Dedifferentiated amniotic fluid mesenchymal stem cell (primary cell): ENCODE data around the gene CRY2.
A peak's percentile ranks its signal among the peaks of the same experiment; 100 is the strongest.
"Not testable (repeated sequence)": the region's sequence is repeated elsewhere in the genome, so short reads cannot be mapped to it uniquely, and the experiment has no call there.

ENCODE experiments used
- DNase-seq: peaks from one replicate; pipeline ENCODE4 v3.0.0-alpha.2; 2016; ENCODE audit errors: extremely low spot score

Gene CRY2

GRCh38 chr11:45899448-45900174 lies 52.3 kb downstream of the CRY2 start:
- peak; percentile 76 for DNase-seq

GRCh38 chr11:45900175-45900800 lies 53.0 kb downstream of the CRY2 start:
- not testable (repeated sequence) for DNase-seq

- no peak for DNase-seq
Observed at GRCh38 chr11:45900916-45901617, 53.8 kb downstream of the CRY2 start.

- no peak for DNase-seq
Observed at GRCh38 chr11:45901626-45902025, 54.4 kb downstream of the CRY2 start.

- DNase-seq: no peak
Observed at GRCh38 chr11:45902452-45903380, 55.4 kb downstream of the CRY2 start.

- DNase-seq: no peak
Observed at GRCh38 chr11:45904309-45904915, 57.1 kb downstream of the CRY2 start.

DNA sequence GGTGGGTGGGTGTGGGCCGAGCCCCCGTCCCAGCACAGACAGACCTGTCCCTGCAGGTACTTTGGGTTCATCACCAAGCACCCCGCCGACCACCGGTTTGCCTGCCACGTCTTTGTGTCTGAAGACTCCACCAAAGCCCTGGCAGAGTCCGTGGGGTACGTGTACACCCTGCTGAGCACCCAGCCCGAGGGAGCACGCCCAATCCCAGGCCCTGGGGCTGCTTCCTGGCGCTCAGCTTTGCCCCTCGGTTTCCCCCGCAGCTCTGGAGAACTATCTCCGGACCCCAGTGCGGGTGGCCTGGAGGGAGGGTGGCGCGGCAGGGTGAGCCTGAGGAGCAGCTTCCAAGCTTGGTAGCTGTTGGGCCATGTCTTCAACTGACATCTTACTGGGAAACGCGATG lies 57.8 kb downstream of the CRY2 start:
- no peak for DNase-seq

DNA sequence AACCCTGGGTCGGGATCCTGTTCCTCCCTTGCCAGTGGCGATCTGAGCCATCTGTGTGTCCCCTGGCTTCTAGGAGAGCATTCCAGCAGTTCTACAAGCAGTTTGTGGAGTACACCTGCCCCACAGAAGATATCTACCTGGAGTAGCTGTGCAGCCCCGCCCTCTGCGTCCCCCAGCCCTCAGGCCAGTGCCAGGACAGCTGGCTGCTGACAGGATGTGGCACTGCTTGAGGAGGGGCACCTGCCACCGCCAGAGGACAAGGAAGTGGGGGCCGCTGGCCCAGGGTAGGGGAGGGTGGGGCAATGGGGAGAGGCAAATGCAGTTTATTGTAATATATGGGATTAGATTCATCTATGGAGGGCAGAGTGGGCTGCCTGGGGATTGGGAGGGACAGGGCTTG lies 58.3 kb downstream of the CRY2 start:
- DNase-seq: not testable (repeated sequence)

GRCh38 chr11:45906096-45906682 lies 58.9 kb downstream of the CRY2 start:
- DNase-seq: no peak

DNA sequence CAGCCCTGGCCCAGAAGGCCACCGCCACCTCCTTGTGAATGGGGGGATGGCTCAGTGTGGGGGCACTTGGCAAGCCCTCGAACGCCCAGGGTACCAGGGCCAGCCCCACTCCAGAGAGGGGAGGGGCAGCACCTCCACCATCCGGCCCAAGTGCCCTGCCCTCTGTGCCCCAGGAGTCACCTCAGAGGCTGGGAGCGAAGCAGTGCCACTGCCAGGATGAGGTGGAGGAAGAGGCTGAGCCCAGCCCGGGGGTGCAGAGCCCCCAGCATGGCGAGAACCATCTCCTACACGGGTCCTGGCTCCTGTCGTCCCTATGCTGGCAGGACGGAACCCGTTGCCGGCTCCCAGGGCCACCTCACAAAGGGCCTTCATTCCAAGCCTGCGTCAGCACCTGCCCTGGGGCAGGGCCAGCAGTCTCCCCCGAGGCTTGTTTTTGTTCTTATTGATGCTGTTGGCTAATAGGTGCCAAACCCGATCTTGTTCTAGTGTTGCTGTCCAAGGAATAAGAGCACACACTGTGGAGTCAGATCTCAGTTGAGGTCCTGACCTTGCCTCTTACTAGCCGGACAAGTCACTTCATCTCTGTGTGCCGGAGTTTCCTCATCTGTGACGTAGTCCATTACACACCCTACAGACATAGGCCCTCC lies 59.8 kb downstream of the CRY2 start, which contains the start of gene FREY1:
TSS of gene FREY1 (minus strand) at position 307 of the 647 bp plus-strand sequence. CDS start at position 281, 26 bp downstream.
- DNase-seq: no peak

DNA sequence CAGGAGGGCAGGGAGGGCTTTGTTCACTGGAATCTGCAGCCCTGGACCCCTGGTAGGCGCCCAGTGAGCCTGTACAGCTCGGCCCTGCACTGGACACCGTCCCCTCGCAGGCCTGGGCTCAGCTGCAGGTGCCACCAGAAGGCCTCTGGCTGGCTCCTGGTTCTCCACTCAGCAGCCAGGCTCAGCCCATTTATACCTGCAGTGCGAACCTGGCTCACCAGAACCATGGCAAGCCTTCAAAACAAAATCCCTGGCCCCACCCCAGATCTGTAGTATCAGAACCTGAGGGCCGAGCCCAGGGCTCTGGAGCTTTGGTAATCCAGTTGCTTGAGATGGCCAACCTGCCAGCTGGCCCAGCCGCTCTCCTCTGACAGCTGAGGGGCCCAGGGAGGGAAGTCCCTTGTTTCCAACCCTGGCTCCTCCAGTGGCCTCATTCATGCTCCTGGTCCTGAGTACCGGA lies 60.7 kb downstream of the CRY2 start:
- DNase-seq: no peak

GRCh38 chr11:45909594-45910475 lies 62.6 kb downstream of the CRY2 start:
- DNase-seq: no peak

- DNase-seq: no peak
Observed at GRCh38 chr11:45910623-45911022, 63.3 kb downstream of the CRY2 start.

- no peak for DNase-seq
Observed at GRCh38 chr11:45913514-45913913, 66.2 kb downstream of the CRY2 start.

- DNase-seq: no peak
Observed at GRCh38 chr11:45913942-45914635, 66.8 kb downstream of the CRY2 start.

- no peak for DNase-seq
Observed at GRCh38 chr11:45915446-45915845, 68.2 kb downstream of the CRY2 start.

GRCh38 chr11:45917286-45917622 lies 70.0 kb downstream of the CRY2 start:
- DNase-seq: no peak

GRCh38 chr11:45917623-45918330 lies 70.5 kb downstream of the CRY2 start, which contains the start of gene PEX16:
TSS of gene PEX16 (minus strand) at chr11:45917877. CDS start at chr11:45917811, 66 bp downstream.
- peak; percentile 100 for DNase-seq
